A673 (cell line): Measurements from ENCODE around the gene TFCP2. TPM values are rescaled to one million over a fixed set of nuclear protein-coding genes. Genes with fewer than 3 reads are reported as not detected.
A peak's percentile ranks its signal among the peaks of the same experiment; 100 is the strongest.
"Not testable (repeated sequence)": the region's sequence is repeated elsewhere in the genome, so short reads cannot be mapped to it uniquely, and the experiment has no call there.

ENCODE experiments used
- Bru-seq: library from RNA; stranded (reverse); fragments of 400-500 nt; gene quantifications from one replicate; lab custom pipeline; 2021; lab: Mats Ljungman, UMichigan
- BruChase-seq, 2 experiments: library from RNA; stranded (reverse); fragments of 400-500 nt; gene quantifications; one replicate each; lab custom pipeline; 2021; lab: Mats Ljungman, UMichigan
- BruUV-seq: library from RNA; stranded (reverse); fragments of 400-500 nt; replicated peaks from 2 replicates; lab custom pipeline; 2021; lab: Mats Ljungman, UMichigan
- CTCF ChIA-PET: fragments of 300-600 bp; sonication (Branson Sonifier 250); formaldehyde crosslinking; loops from one replicate; lab custom pipeline; 2022; ENCODE audit warnings: antibody characterized with exemption; lab: Charles Lee
- POLR2A ChIA-PET: fragments of 300-600 bp; sonication (Branson Sonifier 250); formaldehyde crosslinking; loops from one replicate; lab custom pipeline; 2022; ENCODE audit warnings: antibody characterized with exemption; ENCODE audit not compliant: low non-redundant PET; lab: Charles Lee
- DNase-seq: peaks from one replicate; pipeline ENCODE4 v3.0.0-alpha.2; 2015; ENCODE audit warnings: low spot score
- H3K27ac ChIP-seq: fragments of 200-600 bp; sonication (generic); 2 replicates; pipeline ENCODE4 v1.5.1; 2016; ENCODE audit warnings: mixed run types, low read depth, mild to moderate bottlenecking, mixed read lengths, antibody characterized with exemption, low read length; ENCODE audit not compliant: poor library complexity, severe bottlenecking
- H3K27me3 ChIP-seq: fragments of 200-600 bp; sonication (generic); replicated peaks from 2 replicates; pipeline ENCODE4 v1.6.1; 2017; ENCODE audit warnings: mixed run types, low read depth, mild to moderate bottlenecking, mixed read lengths, antibody characterized with exemption, low read length; ENCODE audit not compliant: insufficient read depth, poor library complexity
- H3K36me3 ChIP-seq: fragments of 200-600 bp; sonication (generic); 2 replicates; pipeline ENCODE4 v1.6.1; 2016; ENCODE audit warnings: mixed run types, mild to moderate bottlenecking, mixed read lengths, antibody characterized with exemption, low read length; ENCODE audit not compliant: insufficient read depth, poor library complexity, severe bottlenecking
- H3K4me1 ChIP-seq: fragments of 200-600 bp; sonication (generic); 2 replicates; pipeline ENCODE4 v1.6.1; 2017; ENCODE audit warnings: mixed run types, mild to moderate bottlenecking, mixed read lengths, antibody characterized with exemption, low read length; ENCODE audit not compliant: insufficient read depth, poor library complexity, severe bottlenecking
- H3K4me3 ChIP-seq: fragments of 200-600 bp; sonication (generic); 2 replicates; pipeline ENCODE4 v1.5.1; 2016; ENCODE audit warnings: low read depth, mixed run types, mild to moderate bottlenecking, mixed read lengths, low read length; ENCODE audit not compliant: poor library complexity, severe bottlenecking
- H3K9me3 ChIP-seq: fragments of 200-600 bp; sonication (generic); 2 replicates; pipeline ENCODE4 v1.6.1; 2016; ENCODE audit warnings: mixed run types, low read depth, mild to moderate bottlenecking, mixed read lengths, antibody characterized with exemption, low read length; ENCODE audit not compliant: poor library complexity, severe bottlenecking
- CTCF ChIP-seq: fragments of 300-800, 200-600 bp; sonication (generic); conservative IDR thresholded peaks from 2 replicates; pipeline ENCODE4 v1.5.1; 2017; ENCODE audit warnings: low read depth, mild to moderate bottlenecking, antibody characterized with exemption, low read length, moderate library complexity, mixed read lengths
- EZH2 ChIP-seq: fragments of 200-600 bp; sonication (generic); IDR thresholded peaks from 2 replicates; pipeline ENCODE4 v1.6.1; 2017; ENCODE audit warnings: borderline replicate concordance, low read depth, mild to moderate bottlenecking, mixed read lengths, antibody characterized with exemption, low read length; ENCODE audit not compliant: poor library complexity, severe bottlenecking
- intact Hi-C: fragments of 100-400 bp; cut with micrococcal nuclease; formaldehyde crosslinking; loops from one replicate; pipeline ENCODE4 v1.10.0; 2022; ENCODE audit not compliant: unreplicated experiment
- long read RNA-seq: library from polyadenylated mRNA; stranded (forward); transcript quantifications from one replicate; pipeline ENCODE4 v2.0.0, GENCODE V29; 2022
- total RNA-seq: library from RNA; stranded (reverse); gene quantifications from 2 replicates; pipeline ENCODE4 v1.2.3, GENCODE V29; 2021

TFCP2 gene
- total RNA-seq (46.1 and 49.2 TPM in 2 replicates), Bru-seq, nascent RNA (percentile 82 among the genes with signal in this experiment), BruChase-seq, experiment 1, labeled RNA remaining after a 2-hour chase (percentile 86 among the genes with signal in this experiment), BruChase-seq, experiment 2, labeled RNA remaining after a 6-hour chase (percentile 93 among the genes with signal in this experiment)
- long read RNA-seq, transcript TFCP2-201 (15 exons, 3,546 nt) = major isoform, 7 of 15 reads
- long read RNA-seq, partial matches to known transcripts = 4 of 15 reads
- long read RNA-seq, other reads (novel, unspliced or antisense) = 4 of 15 reads

- Histone ChIP-seq H3K27me3 (no peaks in the 10 kb centered on the region), H3K36me3 (no peaks in the 10 kb centered on the region), H3K9me3 (no peaks in the 10 kb centered on the region), H3K27ac (peak within 1 kb of the TSS; percentile 97), H3K4me1 (no peaks in the 10 kb centered on the region), H3K4me3 (peak within 1 kb of the TSS; percentile 78)
- peak; percentile 97 for DNase-seq
- BruUV-seq = no TSS peak
- intact Hi-C loops = no loop called here
- no peak for TF ChIP-seq CTCF
- no peak for TF ChIP-seq EZH2
- ChIA-PET POLR2A (no interaction called here), CTCF (no interaction called here)
Observed at GRCh38 chr12:51172515-51173431, at the start of gene TFCP2. TSS of gene TFCP2 (minus strand) at chr12:51173135. CDS start at chr12:51172422, 713 bp downstream.

GRCh38 chr12:51222461-51222860 lies 49.5 kb upstream of the TFCP2 start:
- H3K36me3 ChIP-seq = no peaks in the 10 kb centered on the region
- ChIA-PET CTCF (no interaction called here), POLR2A (no interaction called here)
- H3K4me1 ChIP-seq = peaks cover 17% of the 10 kb centered on the region
- TF ChIP-seq EZH2 = no peak
- no peak for TF ChIP-seq CTCF
- no peak for DNase-seq
- no TSS peak for BruUV-seq
- intact Hi-C loops = no loop called here
- no peak overlapping the region for H3K27ac ChIP-seq
- no peaks in the 10 kb centered on the region for H3K9me3 ChIP-seq
- no peak overlapping the region for H3K4me3 ChIP-seq
- no peaks in the 10 kb centered on the region for H3K27me3 ChIP-seq

- BruUV-seq, intact Hi-C loops, H3K27me3 ChIP-seq, H3K4me1 ChIP-seq, POLR2A ChIA-PET, H3K27ac ChIP-seq, H3K36me3 ChIP-seq, CTCF ChIA-PET, DNase-seq, H3K9me3 ChIP-seq, H3K4me3 ChIP-seq: not testable (repeated sequence)
Observed at GRCh38 chr12:51219857-51220256, 46.9 kb upstream of the TFCP2 start.
